ENCODE results near the gene AP3B1.

- TF ChIP-seq CTCF (IDR thresholded peaks at IDR 0.05): peak in 1 of 6 experiments; percentile 30
- TF ChIP-seq POLR2A (IDR thresholded peaks at IDR 0.05): peak; percentile 92 to 93
These were observed at the start of gene AP3B1 for GRCh38 chr5:78294248-78295034.

Measured in Peyer's patch (tissue), 4 donors.